ENCODE data around the gene BRMS1.

Gene BRMS1

DNA sequence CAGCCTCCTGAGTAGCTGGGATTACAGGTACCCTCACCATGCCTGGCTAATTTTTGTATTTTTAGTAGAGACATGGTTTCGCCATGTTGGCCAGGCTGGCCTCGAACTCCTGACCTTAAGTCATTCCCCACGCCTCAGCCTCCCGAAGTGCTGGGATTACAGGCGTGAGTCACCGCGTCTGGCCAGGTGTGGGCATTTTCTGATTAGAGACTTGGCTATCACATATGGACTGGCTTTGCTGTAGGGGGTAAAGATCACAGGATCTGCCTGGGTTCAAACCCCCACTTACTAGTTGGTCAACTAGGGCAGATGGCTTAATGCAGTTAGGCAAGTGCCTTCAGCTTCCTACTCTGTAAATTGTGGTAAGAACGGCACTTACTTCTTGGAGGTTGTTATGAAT is 34.6 kb downstream of the BRMS1 start:
- Histone ChIP-seq H3K27me3 (ENCODE audit: insufficient read depth, low read length) (peaks cover 4% of the 10 kb centered on the region; the same call in 1 of the 2 replicates), H2AFZ (ENCODE audit: low read length) (no peak overlapping the region), H3K4me3 (ENCODE audit: low read depth, low read length, poor library complexity, severe bottlenecking) (no peak overlapping the region), H3K27ac (ENCODE audit: low read depth, low read length, poor library complexity, severe bottlenecking) (no peak overlapping the region), H3K36me3 (ENCODE audit: insufficient read depth, low read length) (no peaks in the 10 kb centered on the region), H3K4me2 (ENCODE audit: low read length) (no peak overlapping the region), H4K20me1 (ENCODE audit: insufficient read depth, low read length) (no peaks in the 10 kb centered on the region), H3F3A (ENCODE audit: insufficient read depth, low read length) (no peaks in the 10 kb centered on the region), H3K9ac (ENCODE audit: low read length) (no peak overlapping the region), H3K9me3 (ENCODE audit: low read length) (no peaks in the 10 kb centered on the region), H3K4me1 (ENCODE audit: insufficient read depth, low read length, severe bottlenecking) (peaks cover 8% of the 10 kb centered on the region), H3K79me2 (ENCODE audit: insufficient read depth, low read length) (no peaks in the 10 kb centered on the region), H3K9me2 (ENCODE audit: low read depth, low read length) (no peaks in the 10 kb centered on the region)
- TF ChIP-seq EZH2 (IDR thresholded peaks at IDR 0.05; ENCODE audit: borderline replicate concordance, low read length), result no peak
- TF ChIP-seq, protein P1, sequence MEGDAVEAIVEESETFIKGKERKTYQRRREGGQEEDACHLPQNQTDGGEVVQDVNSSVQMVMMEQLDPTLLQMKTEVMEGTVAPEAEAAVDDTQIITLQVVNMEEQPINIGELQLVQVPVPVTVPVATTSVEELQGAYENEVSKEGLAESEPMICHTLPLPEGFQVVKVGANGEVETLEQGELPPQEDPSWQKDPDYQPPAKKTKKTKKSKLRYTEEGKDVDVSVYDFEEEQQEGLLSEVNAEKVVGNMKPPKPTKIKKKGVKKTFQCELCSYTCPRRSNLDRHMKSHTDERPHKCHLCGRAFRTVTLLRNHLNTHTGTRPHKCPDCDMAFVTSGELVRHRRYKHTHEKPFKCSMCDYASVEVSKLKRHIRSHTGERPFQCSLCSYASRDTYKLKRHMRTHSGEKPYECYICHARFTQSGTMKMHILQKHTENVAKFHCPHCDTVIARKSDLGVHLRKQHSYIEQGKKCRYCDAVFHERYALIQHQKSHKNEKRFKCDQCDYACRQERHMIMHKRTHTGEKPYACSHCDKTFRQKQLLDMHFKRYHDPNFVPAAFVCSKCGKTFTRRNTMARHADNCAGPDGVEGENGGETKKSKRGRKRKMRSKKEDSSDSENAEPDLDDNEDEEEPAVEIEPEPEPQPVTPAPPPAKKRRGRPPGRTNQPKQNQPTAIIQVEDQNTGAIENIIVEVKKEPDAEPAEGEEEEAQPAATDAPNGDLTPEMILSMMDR (IDR thresholded peaks at IDR 0.05; ENCODE audit: low read length), result no peak

DNA sequence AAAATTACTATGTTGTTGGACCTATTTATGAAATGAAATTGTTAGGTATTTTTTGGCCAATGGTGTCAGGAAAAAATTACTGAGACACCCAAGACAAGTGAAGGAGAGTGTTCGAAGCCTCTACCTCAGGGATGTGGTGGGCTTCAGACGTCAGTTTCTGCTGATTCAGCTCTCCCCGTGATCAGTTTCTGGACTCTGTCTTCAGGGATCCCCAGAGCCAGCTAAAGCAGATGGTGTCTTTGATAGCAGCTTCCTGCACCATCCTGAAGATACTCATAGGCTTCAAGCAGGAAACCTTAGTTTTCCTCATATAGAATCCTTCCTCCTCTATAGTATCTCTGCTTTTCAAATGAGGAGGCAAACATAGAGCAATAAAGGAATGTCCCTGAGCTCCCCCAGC is 35.4 kb downstream of the BRMS1 start:
- no peaks in the 10 kb centered on the region for H3K36me3 ChIP-seq (ENCODE audit: insufficient read depth, low read length)
- H3K27ac ChIP-seq (ENCODE audit: low read depth, low read length, poor library complexity, severe bottlenecking), result no peak overlapping the region
- TF ChIP-seq, protein P1 (IDR thresholded peaks at IDR 0.05; ENCODE audit: low read length), result no peak
- TF ChIP-seq EZH2 (IDR thresholded peaks at IDR 0.05; ENCODE audit: borderline replicate concordance, low read length), result no peak
- H2AFZ ChIP-seq (ENCODE audit: low read length), result no peak overlapping the region
- peaks cover 4% of the 10 kb centered on the region; the same call in 1 of the 2 replicates for H3K27me3 ChIP-seq (ENCODE audit: insufficient read depth, low read length)
- H3K4me1 ChIP-seq (ENCODE audit: insufficient read depth, low read length, severe bottlenecking), result peaks cover 8% of the 10 kb centered on the region
- H3K9me2 ChIP-seq (ENCODE audit: low read depth, low read length), result no peaks in the 10 kb centered on the region
- no peaks in the 10 kb centered on the region for H3K79me2 ChIP-seq (ENCODE audit: insufficient read depth, low read length)
- no peaks in the 10 kb centered on the region for H3K9me3 ChIP-seq (ENCODE audit: low read length)
- H4K20me1 ChIP-seq (ENCODE audit: insufficient read depth, low read length), result no peaks in the 10 kb centered on the region
- no peak overlapping the region for H3K9ac ChIP-seq (ENCODE audit: low read length)
- H3F3A ChIP-seq (ENCODE audit: insufficient read depth, low read length), result no peaks in the 10 kb centered on the region
- H3K4me3 ChIP-seq (ENCODE audit: low read depth, low read length, poor library complexity, severe bottlenecking), result no peak overlapping the region
- no peak overlapping the region for H3K4me2 ChIP-seq (ENCODE audit: low read length)

DNA sequence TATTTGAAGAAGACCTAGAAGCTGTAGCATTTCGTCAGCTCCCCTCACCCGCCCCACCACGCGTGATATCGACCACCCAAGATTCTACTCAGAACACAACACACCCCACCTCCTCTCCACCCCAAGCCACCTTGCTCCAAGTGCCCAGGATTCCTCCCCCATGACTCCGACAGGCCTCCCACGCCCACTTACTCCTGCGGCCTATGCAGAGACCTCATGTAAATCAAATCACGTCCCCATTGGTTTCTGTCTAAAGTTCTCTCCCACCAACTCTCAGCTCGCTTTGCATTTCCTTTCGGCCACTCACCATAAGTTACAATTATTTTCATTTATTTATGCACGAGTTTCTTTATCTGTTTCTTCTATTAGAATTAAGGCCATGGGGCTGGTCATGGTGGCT is 42.2 kb downstream of the BRMS1 start:
- peaks cover 13% of the 10 kb centered on the region; the same call in 1 of the 2 replicates for H3K27me3 ChIP-seq (ENCODE audit: insufficient read depth, low read length)
- no peak for TF ChIP-seq EZH2 (IDR thresholded peaks at IDR 0.05; ENCODE audit: borderline replicate concordance, low read length)
- TF ChIP-seq, protein P1 (IDR thresholded peaks at IDR 0.05; ENCODE audit: low read length), result no peak

More for the DNA sequence above, 42.2 kb downstream of the BRMS1 start:
- Histone ChIP-seq H3F3A (ENCODE audit: insufficient read depth, low read length) (no peaks in the 10 kb centered on the region), H3K27ac (ENCODE audit: low read depth, low read length, poor library complexity, severe bottlenecking) (no peak overlapping the region), H4K20me1 (ENCODE audit: insufficient read depth, low read length) (no peaks in the 10 kb centered on the region), H3K9me3 (ENCODE audit: low read length) (no peaks in the 10 kb centered on the region), H3K4me1 (ENCODE audit: insufficient read depth, low read length, severe bottlenecking) (no peaks in the 10 kb centered on the region), H3K9ac (ENCODE audit: low read length) (no peak overlapping the region), H3K79me2 (ENCODE audit: insufficient read depth, low read length) (no peaks in the 10 kb centered on the region), H3K4me2 (ENCODE audit: low read length) (no peak overlapping the region), H3K36me3 (ENCODE audit: insufficient read depth, low read length) (no peaks in the 10 kb centered on the region), H3K9me2 (ENCODE audit: low read depth, low read length) (no peaks in the 10 kb centered on the region), H3K4me3 (ENCODE audit: low read depth, low read length, poor library complexity, severe bottlenecking) (no peak overlapping the region), H2AFZ (ENCODE audit: low read length) (no peak overlapping the region)
